T-helper 22 cell (primary cell): Measurements from ENCODE around the gene TAOK2.

Experiments used
- DNase-seq: peaks from one replicate; pipeline ENCODE4 v3.0.0-alpha.2; 2020; ENCODE audit warnings: low read depth

TAOK2 gene

DNA sequence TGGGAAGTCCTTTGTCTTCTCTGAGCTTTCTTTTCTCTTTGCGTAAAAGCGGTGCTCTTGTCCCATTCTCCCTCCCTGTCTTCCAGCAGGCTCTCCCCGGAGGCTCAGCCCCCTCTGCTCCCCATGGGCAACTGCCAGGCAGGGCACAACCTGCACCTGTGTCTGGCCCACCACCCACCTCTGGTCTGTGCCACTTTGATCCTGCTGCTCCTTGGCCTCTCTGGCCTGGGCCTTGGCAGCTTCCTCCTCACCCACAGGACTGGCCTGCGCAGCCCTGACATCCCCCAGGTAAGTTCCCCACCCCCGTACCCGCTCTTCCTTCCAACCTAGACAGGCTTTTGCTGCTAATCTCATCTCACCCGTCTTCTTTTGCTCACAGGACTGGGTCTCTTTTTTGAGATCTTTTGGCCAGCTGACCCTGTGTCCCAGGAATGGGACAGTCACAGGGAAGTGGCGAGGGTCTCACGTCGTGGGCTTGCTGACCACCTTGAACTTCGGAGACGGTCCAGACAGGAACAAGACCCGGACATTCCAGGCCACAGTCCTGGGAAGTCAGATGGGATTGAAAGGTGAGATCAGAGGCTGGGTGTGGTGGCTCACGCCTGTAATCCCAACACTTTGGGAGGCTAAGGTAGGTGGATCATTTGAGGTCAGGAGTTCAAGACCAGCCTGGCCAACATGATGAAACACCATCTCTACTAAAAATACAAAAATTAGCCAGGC lies 10.5 kb upstream of the TAOK2 start:
- DNase-seq = no peak

GRCh38 chr16:29968205-29968604 lies 5.5 kb upstream of the TAOK2 start:
- DNase-seq = no peak

DNA sequence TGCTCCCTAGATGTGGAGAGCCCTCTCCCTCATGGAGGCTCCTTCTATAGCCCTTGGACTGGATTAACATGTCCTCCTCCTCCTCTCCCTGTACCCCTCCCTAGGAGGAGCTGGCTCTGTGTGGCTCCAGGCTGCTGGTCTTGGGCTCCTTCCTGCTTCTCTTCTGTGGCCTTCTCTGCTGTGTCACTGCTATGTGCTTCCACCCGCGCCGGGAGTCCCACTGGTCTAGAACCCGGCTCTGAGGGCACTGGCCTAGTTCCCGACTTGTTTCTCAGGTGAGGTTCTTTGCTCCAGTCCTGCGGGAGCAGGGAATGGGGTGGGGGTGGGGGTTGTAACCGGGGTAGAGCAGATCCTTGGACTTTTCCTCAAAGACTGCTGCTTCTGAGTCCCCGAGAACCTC lies 2.4 kb upstream of the TAOK2 start:
- no peak for DNase-seq

- no peak for DNase-seq
These were observed 1.2 kb upstream of the TAOK2 start for GRCh38 chr16:29972500-29972899.

DNA sequence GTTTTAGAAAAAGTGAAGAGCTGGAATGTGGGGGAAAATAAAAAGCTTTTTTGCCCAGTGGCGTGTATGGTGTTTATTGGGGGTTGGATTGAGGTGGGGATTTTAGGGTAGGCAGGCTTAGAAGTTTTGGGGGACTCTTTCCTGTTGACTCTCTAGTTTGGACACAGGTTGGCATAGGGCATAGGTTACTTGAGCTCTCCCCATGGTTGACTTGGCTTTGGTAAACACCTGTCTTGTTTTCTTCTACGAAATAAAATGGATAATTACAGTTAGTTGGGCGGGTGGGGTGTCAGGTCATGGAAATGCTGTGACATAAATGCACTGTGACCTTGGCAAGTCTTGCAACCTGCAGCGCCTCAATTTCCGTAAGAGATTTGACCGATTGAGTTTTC lies 680 bp upstream of the TAOK2 start:
- DNase-seq = no peak

GRCh38 chr16:29974291-29975133 lies 844 bp downstream of the TAOK2 start:
- DNase-seq = no peak

- no peak for DNase-seq
These were observed 1.5 kb downstream of the TAOK2 start for GRCh38 chr16:29975134-29975538.

DNA sequence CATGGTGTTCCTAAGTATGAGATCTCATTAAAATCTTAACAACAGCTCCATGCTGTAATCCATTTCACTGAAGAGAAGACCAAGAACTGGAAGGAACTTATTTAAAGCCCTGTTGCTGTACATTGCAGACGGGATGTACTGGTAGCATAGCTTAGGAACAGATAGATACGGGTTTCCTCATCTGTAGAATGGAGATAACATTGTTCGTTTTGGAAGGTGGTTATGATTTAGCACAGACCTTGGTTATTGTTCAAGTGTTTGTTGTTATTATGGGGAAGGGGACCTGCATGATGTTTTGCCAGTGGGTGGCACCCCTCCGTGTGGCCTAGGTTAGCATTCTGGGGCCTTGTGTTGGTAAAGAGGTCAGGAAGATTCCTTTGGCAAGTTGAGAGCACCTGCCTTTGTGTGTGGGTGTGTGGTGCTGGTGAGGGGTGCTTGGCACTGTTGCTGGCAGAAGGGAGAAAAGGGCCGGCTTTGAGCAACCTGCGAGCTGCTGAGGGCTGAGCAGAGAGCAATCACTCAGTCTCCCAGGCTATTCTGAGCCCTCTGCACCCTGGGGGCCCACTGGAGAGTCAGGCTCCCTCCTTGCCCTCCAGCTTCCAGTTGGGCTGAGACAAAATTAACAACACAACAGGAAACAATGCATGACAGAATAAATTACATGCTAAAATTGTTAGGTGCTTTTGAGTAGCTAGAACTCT lies 2.3 kb downstream of the TAOK2 start:
- no peak for DNase-seq

GRCh38 chr16:29977063-29977825 lies 3.6 kb downstream of the TAOK2 start:
- no peak for DNase-seq

DNA sequence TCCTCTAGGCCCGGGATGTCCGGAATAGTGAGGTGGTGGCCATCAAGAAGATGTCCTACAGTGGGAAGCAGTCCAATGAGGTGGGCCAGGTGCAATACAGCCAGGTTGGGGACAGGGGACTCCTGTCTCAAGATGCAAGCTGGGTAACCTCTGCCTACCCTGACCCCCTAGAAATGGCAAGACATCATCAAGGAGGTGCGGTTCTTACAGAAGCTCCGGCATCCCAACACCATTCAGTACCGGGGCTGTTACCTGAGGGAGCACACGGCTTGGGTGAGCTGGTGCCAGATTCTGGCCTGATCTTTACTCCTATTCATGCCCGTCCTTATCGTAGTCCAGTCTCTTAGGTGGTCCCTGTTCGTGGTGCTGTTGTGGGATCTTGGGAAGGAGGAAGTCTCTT lies 4.4 kb downstream of the TAOK2 start:
- no peak for DNase-seq

- no peak for DNase-seq
These were observed 5.0 kb downstream of the TAOK2 start for GRCh38 chr16:29978564-29979270.

- DNase-seq = no peak
These were observed 9.1 kb downstream of the TAOK2 start for GRCh38 chr16:29982560-29983419.

DNA sequence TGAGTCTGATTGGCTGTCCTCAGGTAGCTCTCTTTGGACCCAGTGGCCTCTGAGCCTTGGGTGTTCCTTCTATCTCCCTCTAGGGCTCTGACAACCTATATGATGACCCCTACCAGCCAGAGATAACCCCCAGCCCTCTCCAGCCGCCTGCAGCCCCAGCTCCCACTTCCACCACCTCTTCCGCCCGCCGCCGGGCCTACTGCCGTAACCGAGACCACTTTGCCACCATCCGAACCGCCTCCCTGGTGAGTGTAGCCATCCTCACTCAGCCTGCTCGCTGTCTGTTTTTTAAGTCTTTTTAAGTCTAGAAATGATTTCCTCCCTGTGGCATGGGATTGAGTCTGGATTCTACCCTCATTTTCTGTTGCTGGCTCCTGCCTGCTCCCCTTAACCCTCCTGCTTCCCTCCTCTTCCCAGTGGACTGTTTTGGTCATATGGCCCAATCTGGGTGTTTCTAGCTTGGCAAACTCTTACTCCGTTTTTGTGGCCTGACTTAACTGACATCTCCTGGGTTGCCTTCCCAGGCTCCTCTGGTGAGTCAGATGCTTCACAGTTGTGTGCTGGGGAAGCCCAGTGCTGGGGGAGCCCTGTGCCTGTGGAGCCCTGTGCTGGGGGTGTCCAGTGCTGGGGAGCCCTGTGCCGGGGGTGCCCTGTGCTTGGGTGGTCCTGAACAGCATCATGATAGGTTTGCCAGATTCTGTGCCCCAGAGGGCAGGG lies 9.9 kb downstream of the TAOK2 start:
- DNase-seq = no peak

DNA sequence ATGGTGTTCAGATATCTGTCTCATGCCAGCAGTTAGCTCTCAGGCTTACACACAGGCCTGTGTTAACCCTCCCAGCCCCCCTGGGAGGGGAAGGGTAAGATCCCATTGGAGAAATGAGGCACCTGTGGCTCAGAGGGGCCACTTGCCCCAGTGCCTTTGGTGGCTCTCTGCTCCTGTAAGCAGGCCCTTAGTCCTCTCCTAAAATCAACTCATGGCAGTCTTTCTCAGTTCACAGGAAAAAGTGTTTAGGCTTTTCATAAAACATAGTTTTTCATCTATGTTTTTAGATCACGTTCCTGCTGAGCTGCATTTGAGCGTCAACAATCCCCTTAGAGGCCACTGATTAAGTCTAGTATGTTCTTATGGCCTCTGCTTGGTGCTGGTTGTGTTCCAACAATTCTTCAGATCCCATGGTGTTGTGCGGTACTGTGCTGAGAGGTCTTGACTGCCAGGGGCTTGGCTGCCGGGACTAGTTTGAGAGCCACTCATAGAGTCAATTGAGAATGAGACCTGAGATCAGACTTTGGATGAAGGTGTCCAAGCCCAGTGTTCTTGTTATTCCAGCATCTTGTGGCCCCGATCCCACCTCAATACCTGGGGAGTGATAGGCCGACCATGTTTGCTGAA lies 10.6 kb downstream of the TAOK2 start:
- DNase-seq = no peak

DNA sequence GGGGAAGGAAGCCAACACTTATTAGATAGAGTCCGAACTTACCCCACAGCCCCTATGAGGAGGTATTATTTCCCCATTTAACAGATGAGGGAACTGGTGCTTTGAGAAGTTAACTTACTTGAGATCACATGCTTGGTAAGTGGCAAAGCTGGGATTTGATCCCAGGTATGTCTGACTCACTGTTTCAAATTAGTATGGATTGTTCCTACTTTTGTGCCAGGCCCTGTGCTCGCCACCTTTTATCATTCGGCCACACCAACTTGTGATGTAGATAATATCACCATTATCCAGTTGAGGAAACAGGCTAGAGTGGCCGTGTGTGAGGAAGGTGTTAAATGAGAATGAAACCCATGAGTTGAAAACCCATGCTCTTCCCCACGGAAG lies 11.1 kb downstream of the TAOK2 start:
- no peak for DNase-seq

GRCh38 chr16:29985271-29985811 lies 11.7 kb downstream of the TAOK2 start:
- DNase-seq = no peak

- no peak for DNase-seq
These were observed 12.6 kb downstream of the TAOK2 start for GRCh38 chr16:29986231-29986630.

GRCh38 chr16:29986931-29987330 lies 13.3 kb downstream of the TAOK2 start:
- no peak for DNase-seq
